Activated CD4-positive, alpha-beta T cell treated with anti-CD3 and anti-CD28 coated beads for 4 hours (primary cell): ENCODE data around the gene TRPM1.

ENCODE experiments used
- DNase-seq, 2 donors: peaks; one replicate each; pipeline ENCODE4 v3.0.0-alpha.2; 2020

TRPM1 gene

GRCh38 chr15:31013863-31014607 is 87.5 kb downstream of the TRPM1 start:
- DNase-seq, result no peak

DNA sequence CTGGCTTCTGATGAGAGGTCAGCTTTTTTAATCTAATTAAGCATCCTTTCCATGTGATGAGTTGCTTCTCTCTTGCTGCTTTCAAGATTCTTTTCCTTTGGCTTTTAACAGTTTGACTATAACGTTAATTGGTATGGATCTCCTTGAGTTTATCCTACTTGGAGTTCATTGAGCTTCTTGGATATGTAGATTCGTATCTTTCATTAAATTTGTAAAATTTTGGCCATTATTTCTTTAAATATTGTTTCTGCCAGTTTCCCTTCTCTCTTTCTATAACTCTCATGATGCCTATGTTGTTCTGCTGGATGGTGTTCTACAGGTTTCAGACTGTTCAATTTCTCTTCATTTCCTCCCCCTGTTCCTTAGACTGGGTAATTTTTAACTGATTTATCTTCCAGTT is 89.1 kb downstream of the TRPM1 start:
- no peak for DNase-seq

DNA sequence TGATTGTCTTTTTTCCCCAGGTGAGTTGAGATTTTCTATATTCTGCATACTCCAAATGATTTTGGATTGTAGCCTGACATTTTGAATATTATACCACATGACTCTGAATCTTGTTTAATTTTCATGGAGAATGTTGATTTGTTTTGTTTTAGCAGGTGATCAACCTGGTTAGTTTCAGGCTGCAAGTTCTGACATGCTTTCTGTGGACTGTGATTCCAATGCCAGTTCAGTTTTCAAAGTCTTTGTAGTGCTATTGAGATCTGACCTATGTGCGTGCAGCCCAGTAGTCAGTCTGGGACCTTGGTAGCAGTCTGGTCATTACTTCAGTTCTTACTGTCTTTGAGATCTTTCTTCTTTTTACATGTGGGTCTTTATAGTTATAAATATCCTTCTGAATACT is 91.5 kb downstream of the TRPM1 start:
- DNase-seq, result no peak

DNA sequence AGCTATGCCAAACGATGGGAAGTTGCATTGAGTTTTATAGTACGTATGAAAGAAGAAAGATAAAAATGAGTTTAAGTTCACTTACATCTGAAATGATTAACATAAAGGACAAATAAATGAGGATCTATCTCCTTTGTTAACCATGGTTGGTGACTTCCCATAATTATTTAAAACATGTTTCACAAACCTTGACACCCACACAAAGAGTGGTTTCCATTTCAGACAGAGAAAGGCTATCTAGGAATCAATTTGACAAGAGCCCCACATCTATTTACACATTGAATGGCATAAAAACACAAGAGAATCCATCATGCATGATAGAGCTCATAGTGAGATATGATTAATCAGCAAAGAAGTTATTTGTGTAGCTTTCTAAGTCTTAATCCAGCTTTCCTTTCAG is 95.9 kb downstream of the TRPM1 start:
- DNase-seq, result no peak

DNA sequence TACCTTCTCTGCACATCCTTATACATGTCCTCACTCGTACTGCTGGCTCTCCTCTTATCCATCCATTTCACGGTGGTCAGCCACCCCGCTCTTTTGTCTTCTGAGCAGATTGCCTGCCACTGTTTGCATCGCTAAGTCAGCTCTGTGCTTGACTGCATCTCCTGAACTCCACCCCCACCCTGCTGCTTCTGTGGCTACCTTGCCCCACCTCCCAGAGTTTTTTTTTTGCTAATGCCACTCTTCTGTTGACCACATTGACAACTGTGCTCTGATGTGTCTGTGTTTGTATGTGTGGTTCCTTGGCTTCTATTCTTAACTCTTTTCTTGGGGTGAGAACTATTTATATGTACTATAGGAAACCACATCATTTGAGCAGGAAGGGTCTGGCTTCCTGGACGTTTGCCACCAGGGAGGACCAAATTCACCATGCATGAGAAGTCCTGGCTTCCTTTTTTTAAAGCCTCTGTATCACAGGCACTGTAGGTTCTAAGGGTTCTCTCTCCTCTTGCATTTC is 97.2 kb downstream of the TRPM1 start:
- no peak for DNase-seq

DNA sequence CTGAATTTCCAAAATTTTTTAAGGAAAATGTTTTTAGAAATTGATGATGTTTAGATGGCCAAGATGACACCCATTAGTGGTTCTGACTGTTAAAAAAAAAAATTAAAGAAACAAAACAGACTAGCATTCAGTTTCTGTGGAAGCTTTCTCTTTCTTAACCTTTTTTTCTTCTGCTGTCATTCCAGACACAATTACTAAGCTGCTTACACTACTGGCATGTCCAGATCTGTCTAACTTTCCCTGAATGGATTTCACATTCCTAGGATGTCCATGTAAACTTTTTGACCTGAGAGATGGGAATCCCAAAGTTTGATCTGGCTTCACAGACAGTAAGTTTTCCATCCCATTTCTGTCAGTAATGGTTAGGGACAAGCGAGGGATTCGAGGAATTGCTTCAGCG is 99.8 kb downstream of the TRPM1 start:
- no peak for DNase-seq

- DNase-seq, result no peak
Observed at GRCh38 chr15:30999729-31000128, 101.8 kb downstream of the TRPM1 start.

- no peak for DNase-seq
Observed at GRCh38 chr15:30997270-30997669, 104.3 kb downstream of the TRPM1 start.

GRCh38 chr15:30992249-30992864 is 109.2 kb downstream of the TRPM1 start:
- no peak for DNase-seq

GRCh38 chr15:30991255-30992235 is 110.0 kb downstream of the TRPM1 start, which contains the start of gene MTMR10:
Gene MTMR10 (minus strand): TSS chr15:30991628. CDS start chr15:30991506, 122 bp downstream.
- peak; percentile 62 to 63 for DNase-seq

DNA sequence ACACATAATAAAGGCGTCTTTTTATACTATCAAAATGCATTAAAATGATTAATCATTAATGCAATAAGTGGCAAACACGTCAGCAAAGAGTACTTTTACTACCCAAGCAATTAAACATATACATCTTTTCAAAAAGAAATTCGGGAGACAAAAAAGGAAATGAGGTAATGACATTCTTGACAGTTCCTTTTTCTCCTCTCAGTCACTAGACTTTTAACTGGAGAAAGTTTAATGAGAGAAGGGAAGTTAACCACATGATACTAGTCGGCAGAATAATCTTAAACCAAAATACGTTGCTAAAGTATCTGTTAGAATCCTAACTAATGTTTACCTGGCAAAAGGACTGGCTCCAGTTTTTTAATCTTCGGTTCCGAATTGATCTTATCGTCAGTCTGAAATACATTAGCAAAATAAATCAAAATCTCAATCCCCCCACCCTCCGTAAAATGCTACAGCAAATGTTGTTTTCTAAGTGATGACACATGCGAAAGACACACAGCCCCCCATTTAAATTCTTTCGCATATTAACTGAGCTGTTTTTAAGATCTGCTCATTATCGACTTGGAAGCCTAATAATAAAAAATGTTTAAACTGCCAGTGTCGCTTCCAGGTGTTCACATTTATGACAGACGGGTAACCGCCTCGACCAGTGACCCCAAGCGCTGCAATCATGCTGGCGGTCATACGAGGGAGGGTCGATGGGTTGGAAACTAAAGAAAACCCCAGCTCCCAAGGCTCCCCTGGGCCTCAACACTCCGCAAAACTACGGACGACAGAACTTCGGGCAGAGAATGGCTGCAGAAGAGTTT is 110.9 kb downstream of the TRPM1 start:
- no peak for DNase-seq

- no peak for DNase-seq
Observed at GRCh38 chr15:30990036-30990435, 111.5 kb downstream of the TRPM1 start.

- no peak for DNase-seq
Observed at GRCh38 chr15:30985081-30985531, 116.4 kb downstream of the TRPM1 start.

GRCh38 chr15:30984542-30984941 is 117.0 kb downstream of the TRPM1 start:
- no peak for DNase-seq

GRCh38 chr15:30984118-30984517 is 117.4 kb downstream of the TRPM1 start:
- no peak for DNase-seq

GRCh38 chr15:30979457-30979856 is 122.1 kb downstream of the TRPM1 start:
- no peak for DNase-seq

GRCh38 chr15:30978328-30978727 is 123.2 kb downstream of the TRPM1 start:
- no peak for DNase-seq

DNA sequence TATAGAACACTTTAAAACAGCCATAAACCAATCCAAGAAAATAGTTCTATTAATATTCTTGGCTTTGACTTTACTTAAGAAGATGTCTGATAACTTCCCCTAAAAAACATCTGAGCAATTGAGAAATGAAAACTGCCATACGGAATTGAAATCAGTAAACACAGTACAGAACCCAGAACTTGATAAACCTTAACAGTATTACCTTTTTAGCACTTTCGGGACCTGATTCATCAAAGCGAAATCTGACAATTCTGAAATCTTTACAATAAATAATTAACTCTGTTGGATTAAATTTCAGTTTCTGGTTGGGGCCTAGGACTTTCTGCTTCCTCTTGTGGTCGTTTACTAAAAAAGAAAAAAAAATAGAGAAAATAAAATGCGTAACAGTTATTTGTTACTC is 127.4 kb downstream of the TRPM1 start:
- no peak for DNase-seq

GRCh38 chr15:30973379-30973778 is 128.1 kb downstream of the TRPM1 start:
- no peak for DNase-seq

DNA sequence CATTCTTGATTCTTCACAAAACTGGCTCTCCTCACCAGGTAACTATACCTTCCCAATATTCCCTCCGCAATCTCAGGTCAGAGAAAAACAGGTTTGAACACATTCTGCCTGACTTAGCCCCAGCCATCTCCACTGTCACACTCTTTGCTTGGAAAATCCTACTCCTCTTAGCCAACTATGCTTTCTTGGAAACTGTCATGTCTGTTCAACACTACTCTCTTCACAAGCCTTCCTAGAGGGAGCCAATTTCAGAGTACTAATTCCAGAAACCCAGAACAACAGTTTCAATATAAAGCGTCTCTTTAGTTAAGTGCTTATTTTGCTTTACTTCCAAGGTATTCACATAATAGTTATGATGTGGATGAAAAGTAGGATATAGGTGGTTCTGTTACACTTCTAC is 131.8 kb downstream of the TRPM1 start:
- DNase-seq, result no peak

DNA sequence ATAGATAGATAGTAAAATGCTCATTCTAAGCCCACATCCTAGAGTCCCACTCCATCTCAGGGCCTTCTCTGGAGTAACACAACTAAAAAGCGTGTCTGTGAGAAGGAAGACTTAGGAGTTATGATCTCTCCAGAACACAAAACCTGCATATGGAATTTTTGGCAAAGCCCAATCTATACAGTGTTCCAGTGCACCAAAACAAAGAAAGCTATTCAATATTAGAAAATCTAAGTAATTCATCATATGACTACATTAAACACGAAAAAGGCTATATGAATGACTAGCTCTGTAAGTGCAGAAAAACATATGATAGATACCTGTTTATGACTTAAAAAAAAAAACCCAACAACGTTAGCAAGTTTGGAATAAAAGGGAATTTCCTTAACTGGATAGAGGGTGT is 137.8 kb downstream of the TRPM1 start:
- no peak for DNase-seq

GRCh38 chr15:30962659-30963058 is 138.9 kb downstream of the TRPM1 start:
- DNase-seq, result no peak
